Measurements from ENCODE around the gene HYAL3.

HYAL3 gene

DNA sequence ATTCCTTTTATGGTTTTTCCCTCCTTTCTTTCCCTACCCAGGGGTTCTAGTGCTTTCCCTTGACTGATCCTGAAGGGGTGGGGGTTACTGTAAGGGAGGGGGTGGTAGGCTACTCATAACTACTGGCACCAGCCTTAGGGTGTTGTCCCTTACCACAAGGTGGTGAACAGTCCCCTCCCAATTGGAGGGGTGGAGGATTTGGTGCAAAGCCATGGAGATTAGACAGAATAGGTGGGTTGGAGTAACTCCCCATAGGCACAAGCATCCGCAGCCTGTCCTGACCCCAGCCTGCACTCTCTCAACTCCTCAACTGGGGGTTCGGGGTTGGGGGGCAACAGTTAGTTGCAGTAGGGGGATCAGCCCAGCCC, 25.9 kb upstream of the HYAL3 start:
- Histone ChIP-seq H3K9me3 (ENCODE audit: control insufficient read depth, insufficient read depth, low read length) (no peaks in the 10 kb centered on the region), H3K79me2 (ENCODE audit: control insufficient read depth, low read length) (peaks cover 24% of the 10 kb centered on the region)
- TF ChIP-seq, protein P1, sequence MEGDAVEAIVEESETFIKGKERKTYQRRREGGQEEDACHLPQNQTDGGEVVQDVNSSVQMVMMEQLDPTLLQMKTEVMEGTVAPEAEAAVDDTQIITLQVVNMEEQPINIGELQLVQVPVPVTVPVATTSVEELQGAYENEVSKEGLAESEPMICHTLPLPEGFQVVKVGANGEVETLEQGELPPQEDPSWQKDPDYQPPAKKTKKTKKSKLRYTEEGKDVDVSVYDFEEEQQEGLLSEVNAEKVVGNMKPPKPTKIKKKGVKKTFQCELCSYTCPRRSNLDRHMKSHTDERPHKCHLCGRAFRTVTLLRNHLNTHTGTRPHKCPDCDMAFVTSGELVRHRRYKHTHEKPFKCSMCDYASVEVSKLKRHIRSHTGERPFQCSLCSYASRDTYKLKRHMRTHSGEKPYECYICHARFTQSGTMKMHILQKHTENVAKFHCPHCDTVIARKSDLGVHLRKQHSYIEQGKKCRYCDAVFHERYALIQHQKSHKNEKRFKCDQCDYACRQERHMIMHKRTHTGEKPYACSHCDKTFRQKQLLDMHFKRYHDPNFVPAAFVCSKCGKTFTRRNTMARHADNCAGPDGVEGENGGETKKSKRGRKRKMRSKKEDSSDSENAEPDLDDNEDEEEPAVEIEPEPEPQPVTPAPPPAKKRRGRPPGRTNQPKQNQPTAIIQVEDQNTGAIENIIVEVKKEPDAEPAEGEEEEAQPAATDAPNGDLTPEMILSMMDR (IDR thresholded peaks at IDR 0.05; ENCODE audit: low read depth, low read length, poor library complexity, severe bottlenecking) = no peak
- no peak for TF ChIP-seq EZH2phosphoT487 (IDR thresholded peaks at IDR 0.05; ENCODE audit: borderline replicate concordance, low read length)

DNA sequence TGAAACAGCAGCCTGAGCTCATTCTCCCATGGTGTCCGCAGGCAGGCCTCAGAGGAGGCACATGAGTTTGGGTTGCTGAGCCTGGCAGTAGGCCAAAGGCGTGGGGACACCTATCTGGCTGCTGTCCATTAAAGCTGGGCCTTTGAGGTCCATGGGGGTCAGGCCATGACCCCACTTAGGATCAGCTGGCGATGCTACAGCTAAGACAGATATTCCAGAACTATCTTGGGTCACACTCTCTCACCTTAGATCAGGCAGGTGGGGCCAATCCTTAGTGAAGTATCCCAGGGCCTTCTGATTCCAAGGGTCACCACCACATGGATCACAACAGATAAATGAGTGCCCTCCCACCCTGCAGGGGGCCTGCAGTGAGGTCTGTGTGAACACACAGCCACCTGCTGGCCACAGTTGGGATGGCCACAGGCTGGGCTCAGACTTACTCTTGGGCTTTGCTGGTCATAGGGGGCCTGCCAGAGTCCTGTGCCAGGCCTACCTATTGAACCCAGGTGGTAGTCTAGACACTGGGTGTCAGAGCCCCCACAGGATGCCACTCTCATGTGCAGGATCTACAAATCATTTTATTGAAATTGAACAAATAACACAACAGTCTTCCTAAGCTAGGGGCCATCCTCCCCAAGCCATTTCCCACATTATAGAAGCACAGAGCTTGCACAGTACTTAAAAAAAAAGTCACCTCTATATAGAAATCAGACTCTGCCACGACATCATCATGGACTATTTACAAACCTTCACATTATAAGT, 25.3 kb upstream of the HYAL3 start:
- no peak overlapping the region for H3K27ac ChIP-seq (ENCODE audit: low read depth, low read length)
- peaks cover 24% of the 10 kb centered on the region for H3K79me2 ChIP-seq (ENCODE audit: control insufficient read depth, low read length)
- no peak overlapping the region for H3K4me2 ChIP-seq (ENCODE audit: low read length)
- no peaks in the 10 kb centered on the region for H3K9me2 ChIP-seq (replicated peaks; ENCODE audit: control insufficient read depth, low read length)
- no peaks in the 10 kb centered on the region for H4K20me1 ChIP-seq (ENCODE audit: control insufficient read depth, insufficient read depth, low read depth, low read length)
- H3K4me1 ChIP-seq (ENCODE audit: control insufficient read depth, low read length) = peaks cover 38% of the 10 kb centered on the region
- no peaks in the 10 kb centered on the region for H3K27me3 ChIP-seq (ENCODE audit: control insufficient read depth, low read length)
- no peak for TF ChIP-seq EZH2phosphoT487 (IDR thresholded peaks at IDR 0.05; ENCODE audit: borderline replicate concordance, low read length)
- TF ChIP-seq, protein P1 (IDR thresholded peaks at IDR 0.05; ENCODE audit: low read depth, low read length, poor library complexity, severe bottlenecking) = peak; percentile 90
- no peaks in the 10 kb centered on the region for H3K9me3 ChIP-seq (ENCODE audit: control insufficient read depth, insufficient read depth, low read length)
- H3K4me3 ChIP-seq (ENCODE audit: low read length) = no peak overlapping the region
- H3K36me3 ChIP-seq (ENCODE audit: control insufficient read depth, low read length) = peaks cover 32% of the 10 kb centered on the region
- peaks cover 9% of the 10 kb centered on the region for H3F3A ChIP-seq (ENCODE audit: control insufficient read depth, insufficient read depth)

More for the DNA sequence above, 25.9 kb upstream of the HYAL3 start:
- no peaks in the 10 kb centered on the region for H3K9me2 ChIP-seq (replicated peaks; ENCODE audit: control insufficient read depth, low read length)
- peaks cover 12% of the 10 kb centered on the region for H3F3A ChIP-seq (ENCODE audit: control insufficient read depth, insufficient read depth)
- no peaks in the 10 kb centered on the region for H3K27me3 ChIP-seq (ENCODE audit: control insufficient read depth, low read length)
- no peaks in the 10 kb centered on the region for H4K20me1 ChIP-seq (ENCODE audit: control insufficient read depth, insufficient read depth, low read depth, low read length)
- H3K4me2 ChIP-seq (ENCODE audit: low read length) = no peak overlapping the region
- H3K27ac ChIP-seq (ENCODE audit: low read depth, low read length) = no peak overlapping the region
- H3K4me1 ChIP-seq (ENCODE audit: control insufficient read depth, low read length) = peaks cover 36% of the 10 kb centered on the region
- peaks cover 38% of the 10 kb centered on the region for H3K36me3 ChIP-seq (ENCODE audit: control insufficient read depth, low read length)
- H3K4me3 ChIP-seq (ENCODE audit: low read length) = no peak overlapping the region

DNA sequence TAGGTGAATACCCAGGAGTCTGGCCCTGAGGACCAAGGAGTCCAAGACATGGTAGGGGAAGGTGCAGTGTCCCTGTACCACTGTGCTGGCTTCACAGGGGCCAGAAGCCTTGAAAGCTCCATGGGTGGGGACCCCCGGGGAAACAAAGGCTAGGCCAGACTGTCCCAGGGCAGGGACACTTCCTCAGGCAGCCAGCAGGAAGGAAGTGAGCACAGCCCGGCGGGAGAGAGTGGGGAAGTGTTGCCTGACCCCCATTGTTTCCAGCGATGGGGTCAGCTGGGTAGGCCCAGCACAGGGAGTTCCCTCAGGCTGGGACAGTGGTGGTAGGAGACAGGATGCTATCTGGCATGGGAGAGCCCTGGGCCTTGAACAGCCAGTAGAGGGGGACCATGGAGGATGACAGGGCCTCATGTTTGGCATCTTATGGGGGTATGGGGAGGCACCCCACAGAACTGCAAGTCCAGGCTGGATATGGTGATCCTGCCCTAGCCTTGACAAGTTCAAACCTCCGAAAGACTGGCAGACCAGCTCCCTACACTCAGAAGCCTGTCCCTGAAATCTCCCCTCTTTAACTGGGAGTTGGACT, 24.5 kb upstream of the HYAL3 start:
- peaks cover 34% of the 10 kb centered on the region for H3K4me1 ChIP-seq (ENCODE audit: control insufficient read depth, low read length)
- H3K27ac ChIP-seq (ENCODE audit: low read depth, low read length) = no peak overlapping the region
- H3K36me3 ChIP-seq (ENCODE audit: control insufficient read depth, low read length) = peaks cover 31% of the 10 kb centered on the region
- H3F3A ChIP-seq (ENCODE audit: control insufficient read depth, insufficient read depth) = peaks cover 4% of the 10 kb centered on the region
- no peak for TF ChIP-seq EZH2phosphoT487 (IDR thresholded peaks at IDR 0.05; ENCODE audit: borderline replicate concordance, low read length)
- TF ChIP-seq, protein P1 (IDR thresholded peaks at IDR 0.05; ENCODE audit: low read depth, low read length, poor library complexity, severe bottlenecking) = no peak
- H3K4me3 ChIP-seq (ENCODE audit: low read length) = no peak overlapping the region
- H3K79me2 ChIP-seq (ENCODE audit: control insufficient read depth, low read length) = peaks cover 24% of the 10 kb centered on the region
- no peaks in the 10 kb centered on the region for H4K20me1 ChIP-seq (ENCODE audit: control insufficient read depth, insufficient read depth, low read depth, low read length)
- H3K9me2 ChIP-seq (replicated peaks; ENCODE audit: control insufficient read depth, low read length) = no peaks in the 10 kb centered on the region
- H3K4me2 ChIP-seq (ENCODE audit: low read length) = no peak overlapping the region
- H3K27me3 ChIP-seq (ENCODE audit: control insufficient read depth, low read length) = no peaks in the 10 kb centered on the region
- H3K9me3 ChIP-seq (ENCODE audit: control insufficient read depth, insufficient read depth, low read length) = no peaks in the 10 kb centered on the region
